Globus pallidus (tissue), 1 donor: Measurements from ENCODE around the gene AMBRA1.
A peak's percentile ranks its signal among the peaks of the same experiment; 100 is the strongest.

ENCODE experiments used
- DNase-seq: peaks from one replicate; pipeline ENCODE4 v3.0.0-alpha.2; 2015; ENCODE audit warnings: low spot score

AMBRA1 gene

GRCh38 chr11:46397526-46397925 is 196.3 kb downstream of the AMBRA1 start:
- no peak for DNase-seq

GRCh38 chr11:46393759-46394158 is 200.1 kb downstream of the AMBRA1 start:
- DNase-seq = no peak

GRCh38 chr11:46393231-46393616 is 200.6 kb downstream of the AMBRA1 start:
- no peak for DNase-seq

GRCh38 chr11:46392421-46393230 is 201.2 kb downstream of the AMBRA1 start:
- peak; percentile 68 for DNase-seq

- no peak for DNase-seq
Measured at GRCh38 chr11:46391578-46392420, 202.0 kb downstream of the AMBRA1 start, which contains the start of gene CHRM4. TSS of gene CHRM4 (minus strand) at chr11:46391776. CDS start at chr11:46386557, 5,219 bp downstream.

GRCh38 chr11:46391186-46391577 is 202.6 kb downstream of the AMBRA1 start:
- DNase-seq = no peak

GRCh38 chr11:46390331-46391171 is 203.3 kb downstream of the AMBRA1 start:
- no peak for DNase-seq

- DNase-seq = no peak
Measured at GRCh38 chr11:46389450-46390330, 204.1 kb downstream of the AMBRA1 start.

DNA sequence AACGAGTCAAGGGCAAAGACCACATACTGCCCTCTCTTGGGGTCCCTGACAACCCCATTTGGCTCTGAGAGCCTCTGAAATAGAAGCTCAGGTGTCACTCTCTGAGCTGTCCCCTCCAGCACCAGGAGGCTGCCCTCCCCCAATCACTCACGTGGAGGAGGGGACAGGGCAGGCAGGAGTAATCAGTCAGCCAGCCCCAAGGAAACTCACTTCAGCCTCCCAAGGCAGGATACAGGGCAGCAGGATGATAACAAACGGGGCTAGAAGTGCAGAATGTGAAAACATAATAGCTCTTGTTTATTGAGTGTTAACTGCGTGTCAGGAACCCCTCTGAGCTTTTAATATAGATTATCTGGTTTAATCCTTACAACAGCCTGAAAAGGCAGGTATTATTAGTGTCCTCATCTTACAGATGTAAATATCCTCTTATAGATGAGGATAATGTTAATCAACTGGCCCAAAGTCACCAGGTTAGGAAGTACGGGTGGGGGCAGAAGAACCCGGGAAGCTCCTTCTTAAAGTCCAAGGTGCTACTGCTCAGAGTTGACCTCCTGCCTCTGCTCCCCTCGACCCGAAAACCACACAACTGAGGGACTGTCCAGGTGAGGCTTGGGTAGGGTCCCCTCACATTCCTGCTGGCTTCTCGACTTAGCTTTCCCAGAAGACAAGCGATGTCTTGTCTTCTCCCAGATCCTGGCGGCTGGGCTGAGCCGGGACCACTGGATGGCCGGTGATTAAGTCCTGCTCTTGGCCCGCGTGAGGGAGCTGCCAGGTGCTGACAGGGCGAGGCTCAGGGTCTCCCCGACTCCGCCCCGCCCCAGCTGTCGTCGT is 205.0 kb downstream of the AMBRA1 start:
- DNase-seq = no peak

GRCh38 chr11:46387919-46388618 is 205.8 kb downstream of the AMBRA1 start:
- no peak for DNase-seq

DNA sequence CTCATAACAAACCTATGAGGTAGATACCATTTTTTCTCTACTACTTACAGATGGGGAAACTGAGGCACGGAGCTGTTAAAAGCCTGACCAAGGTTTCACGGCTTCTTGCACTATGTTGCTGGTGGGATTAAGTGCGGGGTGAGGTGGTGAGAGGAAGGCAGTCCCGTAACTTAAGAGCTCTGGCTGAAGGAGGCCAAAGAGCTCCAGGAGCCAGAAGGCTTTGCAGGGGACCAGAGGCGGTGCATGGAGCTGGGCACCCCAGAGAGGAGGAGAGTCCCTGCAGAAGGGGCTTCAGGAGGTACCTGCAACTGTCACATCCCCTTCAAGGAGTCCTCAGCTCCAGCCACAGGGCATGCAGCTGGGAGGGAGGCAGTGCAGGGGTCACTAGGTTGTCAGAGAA is 206.4 kb downstream of the AMBRA1 start:
- DNase-seq = no peak

DNA sequence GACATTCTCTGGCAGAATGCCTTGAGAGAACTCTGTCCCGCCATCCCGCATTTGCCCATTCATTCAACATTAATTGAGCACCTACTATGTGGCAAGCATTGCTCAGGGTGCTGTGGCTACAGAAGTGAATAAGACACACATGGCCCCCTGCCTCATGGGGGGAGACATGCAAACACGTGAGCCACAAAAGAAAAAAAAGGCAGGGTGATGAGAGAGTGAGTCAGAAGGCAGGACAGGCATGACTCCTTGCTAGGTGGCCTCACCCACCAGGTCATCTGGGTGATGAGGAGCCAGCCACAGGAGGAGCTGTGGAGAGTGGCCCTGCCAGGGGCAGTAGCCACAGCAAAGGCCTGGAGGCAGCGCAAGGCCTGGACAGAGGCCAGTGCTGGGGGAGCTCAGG is 207.1 kb downstream of the AMBRA1 start:
- DNase-seq = no peak

DNA sequence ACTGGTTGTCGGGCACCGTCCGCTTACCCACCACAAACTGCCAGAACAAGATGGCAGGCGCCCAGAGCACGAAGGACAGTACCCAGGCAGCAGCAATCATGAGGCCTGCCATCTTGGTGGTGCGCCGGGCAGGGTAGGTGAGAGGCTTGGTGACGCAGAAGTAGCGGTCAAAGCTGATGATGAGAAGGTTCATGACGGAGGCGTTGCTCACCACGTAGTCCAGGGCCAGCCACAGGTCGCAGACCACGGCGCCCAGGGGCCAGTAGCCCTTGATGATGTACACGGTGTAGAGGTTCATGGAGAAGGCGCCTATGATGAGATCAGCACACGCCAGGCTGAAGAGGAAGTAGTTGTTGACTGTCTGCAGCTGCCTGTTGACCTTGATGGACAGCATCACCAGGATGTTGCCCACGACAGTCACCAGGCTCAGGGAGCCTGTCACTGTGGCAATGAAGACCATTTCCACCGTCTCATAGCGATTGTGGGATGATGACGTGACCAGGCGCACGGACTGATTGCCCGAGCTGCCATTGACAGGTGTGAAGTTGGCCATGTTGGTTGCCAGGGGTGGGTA is 207.7 kb downstream of the AMBRA1 start:
- no peak for DNase-seq

GRCh38 chr11:46385169-46386004 is 208.4 kb downstream of the AMBRA1 start:
- no peak for DNase-seq

GRCh38 chr11:46383974-46384701 is 209.7 kb downstream of the AMBRA1 start:
- no peak for DNase-seq

DNA sequence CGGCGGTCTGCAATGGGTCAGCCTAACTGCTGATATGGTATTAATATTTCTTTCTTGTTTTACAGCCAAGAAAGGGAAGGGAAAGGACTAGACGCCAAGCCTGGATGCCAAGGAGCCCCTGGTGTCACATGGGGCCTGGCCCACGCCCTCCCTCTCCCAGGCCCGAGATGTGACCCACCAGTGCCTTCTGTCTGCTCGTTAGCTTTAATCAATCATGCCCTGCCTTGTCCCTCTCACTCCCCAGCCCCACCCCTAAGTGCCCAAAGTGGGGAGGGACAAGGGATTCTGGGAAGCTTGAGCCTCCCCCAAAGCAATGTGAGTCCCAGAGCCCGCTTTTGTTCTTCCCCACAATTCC is 210.4 kb downstream of the AMBRA1 start:
- DNase-seq = no peak

GRCh38 chr11:46382646-46383403 is 211.0 kb downstream of the AMBRA1 start:
- DNase-seq = peak; percentile 35
